ENCODE results near the gene ZBTB2. TPM values are rescaled to one million over a fixed set of nuclear protein-coding genes. Genes with fewer than 3 reads are reported as not detected.

ZBTB2 gene
- total and polyA plus RNA-seq, 10 donors, result 11.0 to 19.1 (median 14.1) TPM

GRCh38 chr6:151408858-151409257 lies 17.5 kb upstream of the ZBTB2 start:
- Histone ChIP-seq H3K27me3 (replicated peaks in 1 of 7) (no peaks in the 10 kb centered on the region), H3K4me3 (no peak overlapping the region), H3K36me3 (peaks cover 0 to 85% (median 23%) of the 10 kb centered on the region in 6 donors), H3K27ac (no peak overlapping the region), H3K4me1 (peaks cover 0 to 20% (median 5%) of the 10 kb centered on the region in 6 donors), H3K9me3 (no peaks in the 10 kb centered on the region)
- TF ChIP-seq POLR2AphosphoS5 (IDR thresholded peaks at IDR 0.05) (peak in 1 of 3 donors; percentile 40), POLR2A (IDR thresholded peaks at IDR 0.05) (no peak)
- TF ChIP-seq, protein P1, sequence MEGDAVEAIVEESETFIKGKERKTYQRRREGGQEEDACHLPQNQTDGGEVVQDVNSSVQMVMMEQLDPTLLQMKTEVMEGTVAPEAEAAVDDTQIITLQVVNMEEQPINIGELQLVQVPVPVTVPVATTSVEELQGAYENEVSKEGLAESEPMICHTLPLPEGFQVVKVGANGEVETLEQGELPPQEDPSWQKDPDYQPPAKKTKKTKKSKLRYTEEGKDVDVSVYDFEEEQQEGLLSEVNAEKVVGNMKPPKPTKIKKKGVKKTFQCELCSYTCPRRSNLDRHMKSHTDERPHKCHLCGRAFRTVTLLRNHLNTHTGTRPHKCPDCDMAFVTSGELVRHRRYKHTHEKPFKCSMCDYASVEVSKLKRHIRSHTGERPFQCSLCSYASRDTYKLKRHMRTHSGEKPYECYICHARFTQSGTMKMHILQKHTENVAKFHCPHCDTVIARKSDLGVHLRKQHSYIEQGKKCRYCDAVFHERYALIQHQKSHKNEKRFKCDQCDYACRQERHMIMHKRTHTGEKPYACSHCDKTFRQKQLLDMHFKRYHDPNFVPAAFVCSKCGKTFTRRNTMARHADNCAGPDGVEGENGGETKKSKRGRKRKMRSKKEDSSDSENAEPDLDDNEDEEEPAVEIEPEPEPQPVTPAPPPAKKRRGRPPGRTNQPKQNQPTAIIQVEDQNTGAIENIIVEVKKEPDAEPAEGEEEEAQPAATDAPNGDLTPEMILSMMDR (IDR thresholded peaks at IDR 0.05 in 8 of 11, conservative IDR thresholded peaks at IDR 0.05 in 3 of 11), result no peak
- DNase-seq, result no peak
- intact Hi-C loops (cut with DNase I; ENCODE audit: low total_unique reads), result no loop called here
- 86 to 98% (median 92%) methylated on average over 2 of the region's 2 CpGs for WGBS, 5 donors

DNA sequence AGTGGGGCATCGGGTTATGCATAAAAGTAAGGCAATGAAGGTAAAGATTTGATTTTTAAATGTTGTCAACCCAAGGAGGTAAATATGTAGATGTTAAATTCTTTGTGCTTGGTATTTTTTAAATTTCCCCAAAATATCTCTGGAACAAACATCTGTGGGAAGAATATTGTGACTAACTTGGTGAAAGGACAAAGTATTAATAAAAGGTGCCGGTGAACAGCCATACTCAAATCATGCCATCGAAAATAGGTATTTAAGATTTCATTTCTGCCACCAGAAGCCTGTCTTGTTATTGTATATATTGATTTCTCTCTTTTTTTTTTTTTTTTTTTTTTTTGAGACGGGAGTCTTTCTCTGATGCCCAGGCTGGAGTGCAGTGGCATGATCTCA lies 12.6 kb upstream of the ZBTB2 start:
- no peak for TF ChIP-seq POLR2A (IDR thresholded peaks at IDR 0.05)
- TF ChIP-seq POLR2AphosphoS5 (IDR thresholded peaks at IDR 0.05), result no peak
- TF ChIP-seq, protein P1 (IDR thresholded peaks at IDR 0.05 in 8 of 11, conservative IDR thresholded peaks at IDR 0.05 in 3 of 11), result no peak
- 83 to 96% (median 92%) methylated on average over 3 to 4 of the region's 4 CpGs for WGBS, 5 donors
- peaks cover 0 to 68% (median 23%) of the 10 kb centered on the region in 6 donors for H3K36me3 ChIP-seq
- intact Hi-C loops (cut with DNase I; ENCODE audit: low total_unique reads), result loop anchor here (5.0 kb wide), 1 partner anchor 63 kb away; no protein-coding TSS in a partner anchor
- H3K9me3 ChIP-seq, result no peaks in the 10 kb centered on the region
- no peaks in the 10 kb centered on the region for H3K27me3 ChIP-seq (replicated peaks in 1 of 7)
- H3K4me1 ChIP-seq, result peaks cover 4 to 49% (median 24%) of the 10 kb centered on the region in 6 donors
- no peak for DNase-seq
- H3K4me3 ChIP-seq, result no peak overlapping the region
- no peak overlapping the region for H3K27ac ChIP-seq

DNA sequence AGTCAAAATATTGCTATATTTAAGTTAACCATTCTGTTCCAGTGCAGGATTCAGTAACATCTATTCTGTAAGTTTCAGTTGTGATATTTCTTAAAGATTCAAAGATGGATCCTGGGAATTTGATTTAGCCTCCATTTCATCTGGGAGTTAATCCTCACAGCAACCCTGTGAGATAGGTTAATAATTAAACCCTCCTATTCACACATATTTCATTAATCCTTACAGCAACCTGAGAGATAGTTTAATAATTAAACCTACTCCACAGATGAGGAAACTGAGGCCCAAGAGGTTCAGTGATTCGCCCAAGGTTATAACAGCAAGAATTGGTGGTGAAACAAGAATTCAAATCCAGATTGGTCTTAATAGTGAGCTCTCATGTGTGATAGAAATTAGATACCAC lies 10.9 kb upstream of the ZBTB2 start:
- no peaks in the 10 kb centered on the region for H3K27me3 ChIP-seq (replicated peaks in 1 of 7)
- no peaks in the 10 kb centered on the region for H3K9me3 ChIP-seq
- WGBS, 5 donors, result 92 to 98% (median 95%) methylated on average over 1 of the region's 1 CpG
- H3K4me1 ChIP-seq, result peaks cover 6 to 66% (median 35%) of the 10 kb centered on the region in 6 donors
- H3K4me3 ChIP-seq, result no peak overlapping the region
- no peak overlapping the region for H3K27ac ChIP-seq
- no peak for TF ChIP-seq POLR2A (IDR thresholded peaks at IDR 0.05)
- no peak for TF ChIP-seq POLR2AphosphoS5 (IDR thresholded peaks at IDR 0.05)
- TF ChIP-seq, protein P1 (IDR thresholded peaks at IDR 0.05 in 8 of 11, conservative IDR thresholded peaks at IDR 0.05 in 3 of 11), result no peak
- DNase-seq, result no peak
- intact Hi-C loops (cut with DNase I; ENCODE audit: low total_unique reads), result loop anchor here (5.0 kb wide), 1 partner anchor 65 kb away; no protein-coding TSS in a partner anchor
- H3K36me3 ChIP-seq, result peaks cover 0 to 64% (median 20%) of the 10 kb centered on the region in 6 donors

GRCh38 chr6:151400473-151400872 lies 9.1 kb upstream of the ZBTB2 start:
- TF ChIP-seq POLR2A (IDR thresholded peaks at IDR 0.05) (no peak), POLR2AphosphoS5 (IDR thresholded peaks at IDR 0.05) (no peak)
- TF ChIP-seq, protein P1 (IDR thresholded peaks at IDR 0.05 in 8 of 11, conservative IDR thresholded peaks at IDR 0.05 in 3 of 11), result no peak
- Histone ChIP-seq H3K27ac (no peak overlapping the region), H3K36me3 (peaks cover 0 to 51% (median 20%) of the 10 kb centered on the region in 6 donors), H3K9me3 (no peaks in the 10 kb centered on the region), H3K27me3 (replicated peaks in 1 of 7) (no peaks in the 10 kb centered on the region), H3K4me1 (peaks cover 15 to 76% (median 48%) of the 10 kb centered on the region in 6 donors), H3K4me3 (no peak overlapping the region)
- WGBS, 5 donors, result 63 to 78% (median 66%) methylated on average over 5 to 6 of the region's 6 CpGs
- no peak for DNase-seq
- intact Hi-C loops (cut with DNase I; ENCODE audit: low total_unique reads), result loop anchor here (5.0 kb wide), 1 partner anchor 67 kb away; no protein-coding TSS in a partner anchor

Measured in spleen (tissue), 11 donors.